ENCODE measurements around the gene HCFC1R1.

DNA sequence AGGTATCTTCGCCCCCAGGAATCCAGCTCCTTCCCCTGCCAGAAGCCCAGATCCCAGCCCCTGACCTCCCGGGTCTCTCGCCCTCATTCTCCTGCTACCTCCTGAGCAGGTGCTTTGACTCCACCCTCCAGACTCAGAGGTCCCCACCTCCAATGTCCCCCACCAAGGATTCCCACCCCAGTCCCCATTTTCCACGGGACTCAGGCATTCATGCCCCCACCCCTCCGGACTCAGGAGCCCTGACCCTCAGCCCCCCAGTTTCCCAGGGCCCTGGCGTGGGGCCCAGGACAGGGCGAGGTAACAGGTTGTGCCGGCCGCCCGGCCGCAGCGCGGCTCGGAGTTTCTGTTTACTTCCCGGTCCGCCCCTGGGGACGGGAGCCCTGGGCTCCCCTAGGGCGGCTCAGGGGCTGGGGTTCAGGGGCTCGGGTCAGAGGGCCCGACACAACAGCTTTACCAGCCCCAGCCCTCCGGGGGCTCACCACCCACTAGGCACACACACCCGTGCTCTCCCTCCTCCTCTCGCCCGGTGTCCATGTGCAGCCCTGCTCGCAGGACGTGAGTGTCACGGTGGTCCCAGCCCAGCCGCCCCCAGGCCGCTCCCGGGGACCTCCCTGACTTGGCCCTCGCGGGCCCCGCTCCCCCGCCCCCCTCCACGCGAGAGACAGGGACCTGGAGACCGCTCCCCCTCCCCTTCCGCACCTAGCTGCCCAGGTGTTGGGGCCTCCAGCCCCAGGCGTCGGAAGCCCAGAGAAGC is 12.4 kb upstream of the HCFC1R1 start:
- TF ChIP-seq POLR2A (IDR thresholded peaks at IDR 0.05): no peak
- TF ChIP-seq, protein P1, sequence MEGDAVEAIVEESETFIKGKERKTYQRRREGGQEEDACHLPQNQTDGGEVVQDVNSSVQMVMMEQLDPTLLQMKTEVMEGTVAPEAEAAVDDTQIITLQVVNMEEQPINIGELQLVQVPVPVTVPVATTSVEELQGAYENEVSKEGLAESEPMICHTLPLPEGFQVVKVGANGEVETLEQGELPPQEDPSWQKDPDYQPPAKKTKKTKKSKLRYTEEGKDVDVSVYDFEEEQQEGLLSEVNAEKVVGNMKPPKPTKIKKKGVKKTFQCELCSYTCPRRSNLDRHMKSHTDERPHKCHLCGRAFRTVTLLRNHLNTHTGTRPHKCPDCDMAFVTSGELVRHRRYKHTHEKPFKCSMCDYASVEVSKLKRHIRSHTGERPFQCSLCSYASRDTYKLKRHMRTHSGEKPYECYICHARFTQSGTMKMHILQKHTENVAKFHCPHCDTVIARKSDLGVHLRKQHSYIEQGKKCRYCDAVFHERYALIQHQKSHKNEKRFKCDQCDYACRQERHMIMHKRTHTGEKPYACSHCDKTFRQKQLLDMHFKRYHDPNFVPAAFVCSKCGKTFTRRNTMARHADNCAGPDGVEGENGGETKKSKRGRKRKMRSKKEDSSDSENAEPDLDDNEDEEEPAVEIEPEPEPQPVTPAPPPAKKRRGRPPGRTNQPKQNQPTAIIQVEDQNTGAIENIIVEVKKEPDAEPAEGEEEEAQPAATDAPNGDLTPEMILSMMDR (IDR thresholded peaks at IDR 0.05): no peak
